ENCODE measurements around the gene PCBD2.

The PCBD2 gene

DNA sequence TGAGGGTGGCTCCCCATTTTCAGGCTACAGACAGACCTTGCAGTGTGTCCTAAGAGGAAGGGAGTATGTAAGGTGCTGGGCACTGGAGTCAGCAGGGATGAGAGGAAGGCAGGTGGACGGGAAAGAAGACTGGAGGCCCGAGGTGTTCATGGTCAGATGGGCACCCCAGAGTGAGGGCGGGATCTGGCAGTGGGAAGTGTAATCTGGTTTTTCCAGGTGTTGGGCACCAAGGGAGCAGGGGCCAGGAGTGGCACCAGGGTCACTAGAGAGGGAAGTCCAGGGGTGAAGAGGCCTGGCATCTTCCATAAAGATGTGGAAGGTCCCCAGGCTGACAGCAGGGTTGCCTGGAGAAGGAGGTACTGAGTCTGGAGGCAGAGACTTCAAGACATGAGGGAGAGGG is 99.4 kb downstream of the PCBD2 start:
- no peak overlapping the region for H3K4me3 ChIP-seq (ENCODE audit: insufficient read depth, low read length, poor library complexity, severe bottlenecking)
- TF ChIP-seq EZH2phosphoT487 (conservative IDR thresholded peaks at IDR 0.05; ENCODE audit: low read length) = no peak
- TF ChIP-seq, protein P1, sequence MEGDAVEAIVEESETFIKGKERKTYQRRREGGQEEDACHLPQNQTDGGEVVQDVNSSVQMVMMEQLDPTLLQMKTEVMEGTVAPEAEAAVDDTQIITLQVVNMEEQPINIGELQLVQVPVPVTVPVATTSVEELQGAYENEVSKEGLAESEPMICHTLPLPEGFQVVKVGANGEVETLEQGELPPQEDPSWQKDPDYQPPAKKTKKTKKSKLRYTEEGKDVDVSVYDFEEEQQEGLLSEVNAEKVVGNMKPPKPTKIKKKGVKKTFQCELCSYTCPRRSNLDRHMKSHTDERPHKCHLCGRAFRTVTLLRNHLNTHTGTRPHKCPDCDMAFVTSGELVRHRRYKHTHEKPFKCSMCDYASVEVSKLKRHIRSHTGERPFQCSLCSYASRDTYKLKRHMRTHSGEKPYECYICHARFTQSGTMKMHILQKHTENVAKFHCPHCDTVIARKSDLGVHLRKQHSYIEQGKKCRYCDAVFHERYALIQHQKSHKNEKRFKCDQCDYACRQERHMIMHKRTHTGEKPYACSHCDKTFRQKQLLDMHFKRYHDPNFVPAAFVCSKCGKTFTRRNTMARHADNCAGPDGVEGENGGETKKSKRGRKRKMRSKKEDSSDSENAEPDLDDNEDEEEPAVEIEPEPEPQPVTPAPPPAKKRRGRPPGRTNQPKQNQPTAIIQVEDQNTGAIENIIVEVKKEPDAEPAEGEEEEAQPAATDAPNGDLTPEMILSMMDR (IDR thresholded peaks at IDR 0.05; ENCODE audit: insufficient read depth, low read length, poor library complexity, severe bottlenecking) = no peak
- no peak overlapping the region for H3K4me2 ChIP-seq (ENCODE audit: low read depth, low read length, poor library complexity, severe bottlenecking)
- no peaks in the 10 kb centered on the region for H3K79me2 ChIP-seq (ENCODE audit: insufficient read depth, low read length)
- no peak overlapping the region for H3K27ac ChIP-seq (ENCODE audit: low read depth, low read length)
- H3K9me3 ChIP-seq (ENCODE audit: insufficient read depth, low read length) = no peaks in the 10 kb centered on the region
- H3K9ac ChIP-seq (ENCODE audit: low read length) = no peak overlapping the region
- H4K20me1 ChIP-seq (ENCODE audit: low read depth, low read length) = no peaks in the 10 kb centered on the region
- H3K27me3 ChIP-seq (ENCODE audit: low read length) = no peaks in the 10 kb centered on the region
- H3K9me2 ChIP-seq (replicated peaks; ENCODE audit: insufficient read depth, low read length) = no peaks in the 10 kb centered on the region
- no peak overlapping the region for H2AFZ ChIP-seq (ENCODE audit: low read depth, low read length, severe bottlenecking)
- no peaks in the 10 kb centered on the region for H3F3A ChIP-seq (ENCODE audit: insufficient read depth)
- H3K36me3 ChIP-seq (ENCODE audit: low read length) = no peaks in the 10 kb centered on the region

DNA sequence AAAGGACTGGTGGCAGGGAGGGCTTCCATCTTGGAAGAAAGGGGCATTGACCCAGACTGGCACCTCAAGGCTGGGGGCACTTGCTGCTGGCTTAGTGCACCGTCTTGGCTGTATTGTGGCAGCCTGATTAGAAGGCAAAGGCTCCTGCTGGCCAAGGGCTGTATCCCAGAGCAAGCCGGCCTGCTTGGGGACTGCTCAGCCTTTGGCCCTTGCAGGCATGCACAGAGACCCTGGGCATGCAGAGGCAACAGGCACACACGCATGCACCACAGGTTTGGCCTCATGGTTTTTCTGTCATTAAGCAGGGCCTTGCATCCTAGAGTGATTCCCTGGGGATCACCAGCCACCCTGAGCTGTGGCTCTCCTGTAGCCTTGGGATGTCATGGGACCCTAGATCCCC is 100.1 kb downstream of the PCBD2 start:
- no peak overlapping the region for H2AFZ ChIP-seq (ENCODE audit: low read depth, low read length, severe bottlenecking)
- no peaks in the 10 kb centered on the region for H3K27me3 ChIP-seq (ENCODE audit: low read length)
- H3K9me2 ChIP-seq (replicated peaks; ENCODE audit: insufficient read depth, low read length) = no peaks in the 10 kb centered on the region
- no peak overlapping the region for H3K4me2 ChIP-seq (ENCODE audit: low read depth, low read length, poor library complexity, severe bottlenecking)
- H3K9me3 ChIP-seq (ENCODE audit: insufficient read depth, low read length) = no peaks in the 10 kb centered on the region
- TF ChIP-seq, protein P1 (IDR thresholded peaks at IDR 0.05; ENCODE audit: insufficient read depth, low read length, poor library complexity, severe bottlenecking) = no peak
- no peak for TF ChIP-seq EZH2phosphoT487 (conservative IDR thresholded peaks at IDR 0.05; ENCODE audit: low read length)
- H3F3A ChIP-seq (ENCODE audit: insufficient read depth) = no peaks in the 10 kb centered on the region
- no peaks in the 10 kb centered on the region for H3K79me2 ChIP-seq (ENCODE audit: insufficient read depth, low read length)
- H3K27ac ChIP-seq (ENCODE audit: low read depth, low read length) = no peak overlapping the region
- no peaks in the 10 kb centered on the region for H3K36me3 ChIP-seq (ENCODE audit: low read length)
- no peaks in the 10 kb centered on the region for H4K20me1 ChIP-seq (ENCODE audit: low read depth, low read length)
- H3K4me3 ChIP-seq (ENCODE audit: insufficient read depth, low read length, poor library complexity, severe bottlenecking) = no peak overlapping the region
- H3K9ac ChIP-seq (ENCODE audit: low read length) = no peak overlapping the region

DNA sequence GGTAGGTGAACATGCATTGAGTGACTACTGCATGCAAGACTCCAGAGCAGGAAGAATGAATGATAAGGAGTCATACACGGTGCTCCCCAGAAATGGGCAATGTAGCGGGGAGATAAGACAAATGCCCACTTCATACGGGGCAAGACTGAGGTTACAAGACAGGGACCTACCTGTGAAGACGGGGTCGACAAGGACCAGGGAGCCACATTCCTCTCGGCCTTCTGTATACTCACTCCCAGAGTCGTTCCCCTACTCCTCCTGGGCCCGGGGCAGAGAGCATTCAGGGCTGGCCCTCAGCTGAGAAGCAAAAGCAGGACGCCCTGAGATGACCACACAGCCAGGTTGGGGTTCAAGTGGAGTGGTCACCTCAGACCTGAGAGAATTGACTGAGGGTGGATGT is 102.4 kb downstream of the PCBD2 start:
- TF ChIP-seq, protein P1 (IDR thresholded peaks at IDR 0.05; ENCODE audit: insufficient read depth, low read length, poor library complexity, severe bottlenecking) = no peak
- TF ChIP-seq EZH2phosphoT487 (conservative IDR thresholded peaks at IDR 0.05; ENCODE audit: low read length) = no peak

More for the DNA sequence above, 102.4 kb downstream of the PCBD2 start:
- no peaks in the 10 kb centered on the region for H3K36me3 ChIP-seq (ENCODE audit: low read length)
- H3K9me2 ChIP-seq (replicated peaks; ENCODE audit: insufficient read depth, low read length) = no peaks in the 10 kb centered on the region
- no peak overlapping the region for H3K4me3 ChIP-seq (ENCODE audit: insufficient read depth, low read length, poor library complexity, severe bottlenecking)
- H3K4me2 ChIP-seq (ENCODE audit: low read depth, low read length, poor library complexity, severe bottlenecking) = no peak overlapping the region
- no peaks in the 10 kb centered on the region for H3K27me3 ChIP-seq (ENCODE audit: low read length)
- no peaks in the 10 kb centered on the region for H3K79me2 ChIP-seq (ENCODE audit: insufficient read depth, low read length)
- H3K9ac ChIP-seq (ENCODE audit: low read length) = no peak overlapping the region
- H3K9me3 ChIP-seq (ENCODE audit: insufficient read depth, low read length) = no peaks in the 10 kb centered on the region
- no peak overlapping the region for H2AFZ ChIP-seq (ENCODE audit: low read depth, low read length, severe bottlenecking)
- H4K20me1 ChIP-seq (ENCODE audit: low read depth, low read length) = no peaks in the 10 kb centered on the region
- no peaks in the 10 kb centered on the region for H3F3A ChIP-seq (ENCODE audit: insufficient read depth)
- no peak overlapping the region for H3K27ac ChIP-seq (ENCODE audit: low read depth, low read length)
